Measurements from ENCODE around the gene PDE3B. TPM values are rescaled to one million over a fixed set of nuclear protein-coding genes. Genes with fewer than 3 reads are reported as not detected.

Gene PDE3B
- total RNA-seq, 1 experiment from 2014 or later: 6.7 TPM

GRCh38 chr11:14750911-14751310, 107.3 kb downstream of the PDE3B start:
- POLR2A ChIA-PET: no interaction called here
- no peak overlapping the region for H3K27ac ChIP-seq (ENCODE audit: low read depth, low read length)
- RAD21 ChIA-PET (ENCODE audit: low non-redundant PET in 1 of 2, low total read pairs in 2 of 2, uncharacterized antibody in 2 of 2, unreplicated experiment in 2 of 2): no interaction called here
- TF ChIP-seq EZH2 (IDR thresholded peaks at IDR 0.05) (no peak), ATF3 (IDR thresholded peaks at IDR 0.05) (no peak), MAX (IDR thresholded peaks at IDR 0.05) (no peak), POLR2A (IDR thresholded peaks at IDR 0.05; ENCODE audit: borderline replicate concordance, extremely low read depth, insufficient read depth, insufficient read length) (no peak), EZH2phosphoT487 (IDR thresholded peaks at IDR 0.05; ENCODE audit: borderline replicate concordance) (no peak), YY1 (IDR thresholded peaks at IDR 0.05; ENCODE audit: extremely low read depth, insufficient replicate concordance, low read depth, low read length) (no peak), ZNF274 (IDR thresholded peaks at IDR 0.05; ENCODE audit: low read depth, low read length) (no peak), ZFX (IDR thresholded peaks at IDR 0.05) (no peak), CEBPB (IDR thresholded peaks at IDR 0.05; ENCODE audit: low read depth) (no peak), RAD21 (IDR thresholded peaks at IDR 0.05; ENCODE audit: low read depth) (no peak), TCF7L2 (IDR thresholded peaks at IDR 0.05; ENCODE audit: borderline replicate concordance, extremely low read depth, insufficient read depth, insufficient read length) (no peak), EGR1 (IDR thresholded peaks at IDR 0.05; ENCODE audit: low read depth) (no peak), FOSL1 (IDR thresholded peaks at IDR 0.05; ENCODE audit: low read depth) (no peak), ELF1 (IDR thresholded peaks at IDR 0.05; ENCODE audit: borderline replicate concordance, low read depth) (no peak)
- no peak for ATAC-seq
- no TSS peak for BruUV-seq (replicated peaks)
- no peaks in the 10 kb centered on the region for H3K4me1 ChIP-seq (ENCODE audit: control insufficient read depth in 1 of 2, insufficient read depth in 2 of 2, low read length in 2 of 2)
- no peaks in the 10 kb centered on the region for H3K27me3 ChIP-seq (ENCODE audit: insufficient read depth, low read length)
- H4K20me1 ChIP-seq (ENCODE audit: insufficient read depth): no peaks in the 10 kb centered on the region
- no peaks in the 10 kb centered on the region for H3K79me2 ChIP-seq (ENCODE audit: insufficient read depth, low read length)
- DNase-seq (ENCODE audit: low read depth, low spot score): no peak
- no peak overlapping the region for H3K4me3 ChIP-seq (replicated peaks in 1 of 2; ENCODE audit: low read depth in 1 of 2, low read length in 2 of 2)
- H3K9ac ChIP-seq (ENCODE audit: low read length): no peak overlapping the region
- no peaks in the 10 kb centered on the region for H3K9me2 ChIP-seq (ENCODE audit: insufficient read depth)
- no peaks in the 10 kb centered on the region for H3K9me3 ChIP-seq (ENCODE audit: control insufficient read depth in 1 of 2, insufficient read depth in 1 of 2, low read depth in 1 of 2, low read length in 2 of 2)
- H3K4me2 ChIP-seq (ENCODE audit: low read length): no peak overlapping the region
- H3K36me3 ChIP-seq (ENCODE audit: control insufficient read depth in 1 of 2, insufficient read depth in 2 of 2, low read length in 2 of 2): no peaks in the 10 kb centered on the region
- intact Hi-C loops (cut with micrococcal nuclease): no loop called here
- H2AFZ ChIP-seq (ENCODE audit: low read depth, low read length, poor library complexity, severe bottlenecking): no peak overlapping the region
- CTCF ChIA-PET: no interaction called here
